ENCODE results near the gene LRMDA. TPM values are rescaled to one million over a fixed set of nuclear protein-coding genes. Genes with fewer than 3 reads are reported as not detected.

LRMDA gene
- total and polyA plus RNA-seq, 2 of the 4 experiments (the other 2 are of a cell fraction), result 0.07 TPM; not detected in 1

- Histone ChIP-seq H3K9ac (ENCODE audit: low read depth, low read length) (no peak overlapping the region), H3K14ac (replicated peaks; ENCODE audit: low read depth, low read length) (no peak overlapping the region), H2AFZ (replicated peaks; ENCODE audit: low read length, poor library complexity) (no peak overlapping the region), H3K79me1 (ENCODE audit: low read depth in 1 of 2, low read length in 2 of 2) (no peaks in the 10 kb centered on the region), H3K9me1 (ENCODE audit: insufficient read depth, low read length) (no peaks in the 10 kb centered on the region), H2AK9ac (replicated peaks; ENCODE audit: low read depth, low read length, poor library complexity) (no peak overlapping the region), H3K23ac (ENCODE audit: low read depth, low read length) (no peak overlapping the region), H3K4me1 (ENCODE audit: control insufficient read depth, insufficient read depth, low read length) (no peaks in the 10 kb centered on the region), H4K5ac (ENCODE audit: low read depth, low read length) (no peak overlapping the region), H3K4ac (ENCODE audit: low read depth, low read length) (no peak overlapping the region), H2BK20ac (ENCODE audit: low read depth, low read length) (no peak overlapping the region), H3K36me3 (ENCODE audit: control insufficient read depth, insufficient read depth, low read length) (no peaks in the 10 kb centered on the region), H3K27me3 (ENCODE audit: control insufficient read depth, insufficient read depth, low read length) (peaks cover 2% of the 10 kb centered on the region; the same call in 1 of the 2 replicates), H2BK15ac (ENCODE audit: low read depth, low read length) (no peak overlapping the region), H3K27ac (ENCODE audit: insufficient read depth, low read length) (no peak overlapping the region), H2BK120ac (ENCODE audit: low read depth, low read length) (no peak overlapping the region), H4K91ac (ENCODE audit: insufficient read depth, low read depth, low read length) (no peak overlapping the region), H3K18ac (ENCODE audit: low read depth, low read length) (no peak overlapping the region), H3K9me3 (ENCODE audit: control insufficient read depth, insufficient read depth, low read length) (no peaks in the 10 kb centered on the region), H2AK5ac (ENCODE audit: low read depth, low read length) (no peak overlapping the region), H3K4me3 (ENCODE audit: insufficient read depth, low read depth, low read length) (no peak overlapping the region), H2BK5ac (ENCODE audit: low read depth, low read length, poor library complexity, severe bottlenecking) (no peak overlapping the region), H4K8ac (ENCODE audit: low read depth in 2 of 2, low read length in 2 of 2) (no peak overlapping the region), H3K4me2 (ENCODE audit: low read depth, low read length) (no peak overlapping the region), H4K20me1 (ENCODE audit: insufficient read depth, low read length) (no peaks in the 10 kb centered on the region), H3K56ac (ENCODE audit: extremely low read depth, insufficient read depth, low read length) (no peak overlapping the region)
- intact Hi-C loops (cut with micrococcal nuclease) (no loop called here), in situ Hi-C loops (cut with MboI; ENCODE audit: low sequenced_read_pairs) (loop anchor here (25.0 kb wide), 3 partner anchors 614 to 1564 kb away; no protein-coding TSS in a partner anchor), dilution Hi-C loops (cut with HindIII; ENCODE audit: low sequenced_read_pairs, unreplicated experiment) (no loop called here)
- TF ChIP-seq CHD1 (IDR thresholded peaks at IDR 0.05; ENCODE audit: low read depth, low read length) (no peak), FOS (IDR thresholded peaks at IDR 0.05; ENCODE audit: low read depth, low read length) (no peak), MAFK (IDR thresholded peaks at IDR 0.05; ENCODE audit: low read depth, low read length) (no peak), MXI1 (IDR thresholded peaks at IDR 0.05; ENCODE audit: borderline replicate concordance, low read depth, low read length) (no peak), USF2 (IDR thresholded peaks at IDR 0.05; ENCODE audit: low read depth, low read length) (no peak), SMC3 (IDR thresholded peaks at IDR 0.05; ENCODE audit: low read depth, low read length) (no peak), MAZ (IDR thresholded peaks at IDR 0.05; ENCODE audit: borderline replicate concordance, low read depth, low read length) (no peak), RAD21 (IDR thresholded peaks at IDR 0.05; ENCODE audit: low read length) (no peak), RFX5 (IDR thresholded peaks at IDR 0.05; ENCODE audit: low read depth, low read length) (no peak), CTCF (conservative IDR thresholded peaks at IDR 0.05; ENCODE audit: low read depth, low read length) (no peak), POLR2A (IDR thresholded peaks at IDR 0.05; ENCODE audit: low read depth, low read length) (no peak), BHLHE40 (IDR thresholded peaks at IDR 0.05; ENCODE audit: low read depth, low read length) (no peak), RCOR1 (IDR thresholded peaks at IDR 0.05; ENCODE audit: insufficient replicate concordance, low read length) (no peak), ELK1 (IDR thresholded peaks at IDR 0.05; ENCODE audit: borderline replicate concordance, low read depth, low read length) (no peak), CEBPB (IDR thresholded peaks at IDR 0.05; ENCODE audit: low read depth, low read length) (no peak)
- ATAC-seq (ENCODE audit: low read depth), result no peak
- BruUV-seq (replicated peaks), result no TSS peak
- ChIA-PET POLR2A (ENCODE audit: unreplicated experiment) (no interaction called here), CTCF (no interaction called here)
- DNase-seq, result no peak
- 83% methylated on average over 5 of the region's 6 CpGs; no CpG with 5 or more reads in 1 of the 2 experiments for WGBS, 2 experiments (ENCODE audit: extremely low coverage in 2 of 2, insufficient read length in 1 of 2)
These were observed 8.5 kb upstream of the LRMDA start for GRCh38 chr10:75422913-75423312.

All from IMR-90 (cell line).